Activated naive CD4-positive, alpha-beta T cell treated with Interleukin-2 at 50 U/mL for 16 hours (primary cell): ENCODE data around the gene TWIST2.

Experiments
- DNase-seq: peaks from one replicate; pipeline ENCODE4 v3.0.0-alpha.2; 2020

Gene TWIST2

GRCh38 chr2:238875101-238875470, 27.2 kb downstream of the TWIST2 start:
- no peak for DNase-seq

GRCh38 chr2:238875471-238876231, 27.8 kb downstream of the TWIST2 start:
- DNase-seq = no peak

- DNase-seq = no peak
These were observed 28.3 kb downstream of the TWIST2 start for GRCh38 chr2:238876232-238876630.

GRCh38 chr2:238878051-238878735, 30.3 kb downstream of the TWIST2 start:
- no peak for DNase-seq

DNA sequence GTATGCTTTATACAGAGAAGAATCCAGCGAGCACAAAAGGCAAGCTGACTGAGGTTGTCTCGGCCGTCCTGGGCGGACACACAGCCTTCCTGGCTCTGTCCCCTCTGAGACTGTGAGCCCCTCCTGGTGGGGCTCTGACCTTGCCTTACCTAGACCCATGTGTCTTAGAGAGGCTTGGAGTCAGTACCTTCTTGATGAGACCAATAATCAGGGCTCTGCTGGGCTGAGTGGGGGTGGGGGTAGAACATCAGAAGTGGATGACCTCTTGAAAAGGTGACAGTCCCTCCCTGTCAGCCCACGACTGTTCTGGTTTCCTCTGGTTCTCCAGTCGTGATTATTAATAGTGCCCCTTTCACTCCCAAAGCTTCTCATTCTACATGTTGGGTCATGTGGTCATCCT, 31.2 kb downstream of the TWIST2 start:
- DNase-seq = no peak

GRCh38 chr2:238879621-238880377, 31.9 kb downstream of the TWIST2 start:
- no peak for DNase-seq

- DNase-seq = no peak
These were observed 33.6 kb downstream of the TWIST2 start for GRCh38 chr2:238881353-238882081.

- no peak for DNase-seq
These were observed 34.3 kb downstream of the TWIST2 start for GRCh38 chr2:238882082-238882755.

- DNase-seq = no peak
These were observed 35.6 kb downstream of the TWIST2 start for GRCh38 chr2:238883421-238883901.

- no peak for DNase-seq
These were observed 36.4 kb downstream of the TWIST2 start for GRCh38 chr2:238884122-238884811.

DNA sequence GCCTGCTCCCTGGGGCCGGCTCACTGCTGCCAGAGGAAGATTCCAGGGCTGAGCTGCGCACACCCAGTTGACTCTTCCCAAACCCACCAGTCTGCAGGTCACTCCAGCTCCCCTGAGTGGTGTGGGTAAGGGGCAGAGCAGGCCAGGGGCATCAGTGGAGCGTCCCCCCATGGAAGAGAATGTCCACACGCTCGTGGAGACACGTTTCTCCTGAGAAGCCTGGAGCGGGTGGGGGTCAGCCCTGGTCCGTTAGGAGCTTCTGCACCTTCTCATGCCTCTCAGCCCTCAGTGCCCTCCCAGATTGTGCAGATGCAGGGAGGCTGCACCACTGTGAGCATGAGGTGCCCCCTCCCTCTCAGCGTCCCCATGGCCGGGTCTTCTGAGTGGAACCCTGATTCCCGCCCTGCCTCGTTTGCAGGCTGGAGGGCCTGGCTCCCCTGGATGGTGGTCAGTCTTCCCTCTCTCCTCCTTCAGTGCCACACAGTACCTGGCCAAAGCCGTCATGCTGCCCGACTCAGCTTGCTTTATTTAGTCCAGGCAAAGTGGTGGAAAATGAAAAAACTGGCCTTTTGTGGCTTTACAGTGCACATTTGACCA, 37.0 kb downstream of the TWIST2 start:
- DNase-seq = no peak

- no peak for DNase-seq
These were observed 38.7 kb downstream of the TWIST2 start for GRCh38 chr2:238886453-238887094.

- DNase-seq = no peak
These were observed 39.7 kb downstream of the TWIST2 start for GRCh38 chr2:238887616-238888015.

DNA sequence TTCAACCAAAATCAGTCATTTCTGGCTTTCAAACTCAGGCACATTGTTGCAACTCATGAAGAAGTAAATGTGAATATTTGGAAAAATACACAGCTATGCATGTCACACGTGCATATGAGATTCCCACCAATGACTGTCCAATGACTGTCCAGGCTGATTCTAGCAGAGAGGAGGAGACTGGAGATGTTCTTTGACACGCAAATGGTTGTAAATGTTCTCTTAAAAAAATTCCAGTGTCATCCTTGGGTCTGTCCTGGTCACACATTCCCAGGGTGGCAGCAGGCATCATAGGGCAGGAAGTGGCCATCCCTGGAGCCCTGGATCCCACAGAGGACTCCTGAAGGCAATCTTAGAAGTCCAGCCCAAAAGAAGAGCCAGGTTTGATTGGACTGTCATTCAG, 40.9 kb downstream of the TWIST2 start:
- no peak for DNase-seq

DNA sequence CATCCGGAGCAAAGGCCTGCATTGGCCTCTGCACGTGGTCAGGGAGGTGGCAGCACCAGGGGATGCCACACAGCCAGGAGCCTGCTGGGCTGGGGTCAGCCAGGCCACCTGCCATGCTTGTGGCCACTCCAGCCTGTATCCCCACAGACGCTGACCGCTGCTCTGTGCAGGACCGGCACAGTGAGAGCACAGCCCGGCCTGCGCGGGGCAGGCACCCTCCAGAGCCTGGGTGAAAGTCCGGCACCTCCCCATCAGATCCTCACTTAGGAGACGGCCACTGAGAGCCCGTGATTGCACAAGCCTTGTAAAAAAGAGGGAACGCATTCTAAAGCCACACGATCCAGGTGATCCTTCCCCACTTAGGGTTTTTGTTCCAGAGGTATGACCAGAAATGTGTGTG, 42.2 kb downstream of the TWIST2 start:
- DNase-seq = no peak

DNA sequence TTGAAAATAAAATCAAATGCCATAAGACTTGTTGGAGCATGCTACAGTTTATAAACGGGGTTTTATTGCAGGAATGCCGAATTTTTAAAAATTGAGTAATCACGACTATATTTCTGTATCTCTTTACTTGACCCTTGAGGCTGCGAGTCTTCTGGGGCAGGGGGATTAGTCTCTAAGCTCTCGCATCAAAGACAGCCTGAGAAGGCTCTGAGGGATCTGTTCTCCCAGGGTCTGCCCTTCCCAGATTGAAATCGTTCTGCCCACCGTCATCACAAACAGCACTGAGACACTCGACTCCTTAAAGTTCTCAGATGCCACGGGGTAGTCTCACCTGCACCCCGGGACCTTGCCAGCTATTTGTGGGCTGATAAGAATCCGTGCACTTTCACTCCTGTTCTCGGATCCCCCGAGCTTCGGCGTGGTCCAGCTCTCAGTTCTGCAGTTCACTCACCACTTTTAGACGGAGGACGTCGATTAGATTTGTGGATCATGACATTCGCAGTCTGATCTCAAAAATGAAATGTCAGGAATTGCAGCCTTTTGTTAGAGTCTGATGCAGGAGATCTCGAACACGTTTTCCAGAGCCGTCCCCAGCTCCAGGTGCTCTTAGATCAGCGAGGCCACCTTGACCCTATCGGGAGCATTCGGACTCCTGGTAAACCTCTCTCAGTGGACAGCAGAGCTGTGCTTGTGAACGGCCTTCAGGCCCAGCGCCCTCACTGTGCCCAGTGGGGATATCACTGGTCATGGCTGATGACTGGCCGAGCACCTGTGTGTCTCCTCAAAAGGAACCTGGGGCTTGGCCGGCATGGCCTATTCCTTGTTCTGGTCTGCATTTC, 43.0 kb downstream of the TWIST2 start:
- DNase-seq = no peak

GRCh38 chr2:238891457-238892203, 43.7 kb downstream of the TWIST2 start:
- DNase-seq = no peak

DNA sequence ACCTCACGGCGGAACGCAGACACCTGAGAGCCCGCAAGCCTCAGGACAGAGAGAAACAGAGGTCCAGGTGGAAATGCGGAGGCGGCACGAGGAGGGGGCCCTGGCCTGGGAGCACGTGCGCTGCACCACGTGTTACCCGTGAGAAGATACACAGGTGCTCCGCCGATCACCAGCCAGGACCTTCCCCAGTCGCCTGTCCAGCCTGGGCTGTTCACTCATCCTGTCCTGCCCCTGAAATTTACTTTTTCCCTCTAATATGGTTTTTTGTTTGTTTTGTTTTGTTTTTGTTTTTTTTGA, 44.3 kb downstream of the TWIST2 start:
- DNase-seq = no peak

DNA sequence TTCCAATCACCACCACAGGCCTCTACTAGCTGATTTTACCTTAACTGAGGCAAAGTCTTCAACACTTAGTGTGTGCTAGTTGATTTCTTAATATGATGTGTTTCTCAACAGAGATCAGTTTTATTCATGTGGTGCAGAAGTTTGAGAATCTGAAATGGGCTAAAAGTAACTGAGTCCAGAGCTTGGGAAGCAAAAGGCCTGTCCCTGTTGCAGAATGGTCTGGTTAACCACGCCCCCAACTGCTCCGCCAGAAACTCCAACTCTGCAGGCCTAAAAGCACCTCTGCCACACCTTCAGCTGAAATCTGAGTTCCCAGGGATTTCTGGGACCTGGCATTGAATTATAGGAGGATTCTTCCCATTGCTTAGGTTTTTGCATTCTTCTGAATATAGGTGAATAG, 44.9 kb downstream of the TWIST2 start:
- DNase-seq = no peak
